COR-L47 (cell line): ENCODE measurements around the gene SERP2.

Experiments
- DNase-seq: peaks from one replicate; lab custom pipeline; 2025; lab: John Stamatoyannopoulos, UW

Gene SERP2

GRCh38 chr13:44388427-44389059 lies 14.9 kb downstream of the SERP2 start:
- no peak for DNase-seq

DNA sequence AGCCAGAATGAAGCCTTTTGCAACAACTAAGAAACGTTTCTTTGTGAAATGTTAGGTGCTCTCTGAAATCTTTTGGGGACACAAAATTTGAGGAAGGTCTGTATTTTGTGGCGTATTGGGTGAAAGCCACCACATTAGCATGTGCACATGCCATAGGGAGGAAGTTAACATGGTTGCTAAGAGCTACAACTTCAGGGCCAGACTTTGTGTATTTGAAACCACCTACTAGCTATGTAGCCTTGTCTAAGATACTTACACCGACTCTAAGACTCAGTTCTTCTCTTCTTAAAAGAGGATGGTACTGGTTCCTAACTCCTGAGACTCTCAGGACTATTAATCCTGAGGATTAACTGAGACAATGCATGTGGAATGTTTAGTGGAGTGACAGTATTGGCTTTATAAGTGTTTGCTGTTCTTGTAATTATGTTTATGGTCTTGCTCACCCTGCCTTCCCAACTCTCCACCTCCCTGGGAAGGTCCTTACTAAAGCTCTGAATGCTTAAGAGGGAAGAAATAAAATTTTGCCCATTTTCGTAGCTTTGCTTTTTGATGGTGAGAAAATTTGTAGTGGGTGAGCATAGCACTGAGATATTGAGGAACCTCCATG lies 15.5 kb downstream of the SERP2 start:
- no peak for DNase-seq

DNA sequence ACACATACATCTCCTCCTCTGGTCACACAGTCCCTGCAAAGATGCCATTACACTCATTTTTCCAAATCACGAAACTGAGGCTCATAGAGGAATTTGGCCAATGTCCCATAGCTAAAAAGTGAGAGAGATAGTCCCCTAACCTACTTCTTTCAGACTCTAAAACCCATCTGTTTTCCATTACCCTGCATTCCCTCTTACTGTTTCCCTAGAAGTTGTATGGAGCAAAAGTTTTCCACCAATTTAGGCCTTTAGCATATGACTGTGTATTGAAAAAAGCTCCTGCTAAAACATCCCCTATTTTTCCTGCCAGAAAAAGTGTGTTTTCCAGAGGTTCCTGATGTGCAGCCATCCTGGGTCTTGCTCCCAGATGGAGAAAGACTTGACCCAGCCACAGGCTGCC lies 16.3 kb downstream of the SERP2 start:
- no peak for DNase-seq

GRCh38 chr13:44393391-44393790 lies 19.8 kb downstream of the SERP2 start:
- no peak for DNase-seq

GRCh38 chr13:44394658-44395057 lies 21.0 kb downstream of the SERP2 start:
- no peak for DNase-seq

DNA sequence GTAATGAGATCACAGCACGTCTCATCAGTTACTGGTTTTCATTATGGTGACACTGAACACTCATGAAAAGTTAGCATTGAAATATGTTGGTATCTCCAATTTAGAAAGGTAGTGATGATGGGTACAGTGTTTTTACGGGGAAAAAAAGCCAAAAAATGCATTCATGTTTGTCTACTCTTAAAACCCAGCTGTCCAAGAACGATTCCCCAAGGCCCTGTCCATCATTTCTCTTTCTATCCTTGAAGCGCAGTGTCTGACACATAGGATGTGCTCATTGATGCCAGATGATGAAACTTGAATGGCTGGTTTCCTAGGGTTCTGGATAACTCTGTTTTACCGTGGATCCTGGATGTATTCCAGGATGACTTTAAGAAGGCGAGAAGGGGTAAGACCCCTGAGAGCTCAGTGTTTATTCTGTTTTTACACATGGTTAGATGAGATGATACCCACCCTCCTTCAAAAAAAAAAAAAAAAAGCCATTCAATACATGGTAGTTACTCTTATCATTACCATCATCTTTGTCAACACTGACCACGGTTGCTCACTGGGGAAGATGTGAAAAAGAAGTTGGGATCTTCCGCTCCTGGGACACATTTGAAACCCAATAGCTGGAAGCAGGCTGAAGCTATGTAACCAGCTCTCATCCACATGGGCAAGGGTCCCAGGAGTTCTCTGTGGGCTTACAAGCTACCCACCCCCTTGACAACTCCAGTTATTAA lies 22.5 kb downstream of the SERP2 start:
- no peak for DNase-seq

DNA sequence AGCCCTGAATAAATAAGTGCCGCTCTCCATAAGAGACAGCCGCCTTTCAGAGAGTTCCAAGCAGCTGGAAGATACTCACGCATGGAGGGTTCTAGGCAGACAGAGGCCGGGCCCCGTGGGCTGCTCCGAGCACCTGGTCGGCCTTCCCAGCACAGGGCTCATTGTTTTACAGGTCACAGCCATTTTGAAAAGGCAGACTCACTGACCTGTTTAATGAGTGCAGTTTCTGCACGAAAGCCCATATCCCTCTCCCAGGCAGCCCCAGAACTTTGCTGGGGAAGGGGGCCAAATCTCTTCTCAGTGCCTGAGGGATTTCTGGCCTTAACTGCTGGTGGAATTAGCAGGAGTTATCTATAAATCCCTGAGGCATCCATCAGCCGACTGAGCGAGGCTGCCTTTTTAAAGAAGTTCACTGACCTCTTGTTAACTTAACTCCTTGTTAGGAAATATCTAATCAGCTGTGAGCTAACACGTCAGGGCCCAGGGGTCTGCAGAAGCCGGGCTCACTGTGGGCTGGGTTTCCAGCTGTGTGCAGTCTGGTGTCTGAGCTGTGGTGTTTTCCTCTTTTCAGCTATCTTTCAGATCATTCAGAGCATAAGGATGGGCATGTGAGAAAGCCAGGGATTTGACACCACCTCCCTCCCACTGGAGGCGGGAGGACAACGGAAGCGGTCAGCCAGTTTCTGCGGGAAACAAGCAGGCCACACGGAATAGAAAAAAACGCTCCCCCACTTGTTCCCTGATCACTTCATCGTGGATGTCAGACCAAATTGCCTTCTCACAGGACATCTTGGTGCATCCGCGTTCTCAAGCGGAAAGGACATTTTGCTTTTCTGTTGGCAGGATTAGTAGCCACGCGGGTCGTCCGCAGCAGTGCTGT lies 23.3 kb downstream of the SERP2 start:
- DNase-seq, result no peak

DNA sequence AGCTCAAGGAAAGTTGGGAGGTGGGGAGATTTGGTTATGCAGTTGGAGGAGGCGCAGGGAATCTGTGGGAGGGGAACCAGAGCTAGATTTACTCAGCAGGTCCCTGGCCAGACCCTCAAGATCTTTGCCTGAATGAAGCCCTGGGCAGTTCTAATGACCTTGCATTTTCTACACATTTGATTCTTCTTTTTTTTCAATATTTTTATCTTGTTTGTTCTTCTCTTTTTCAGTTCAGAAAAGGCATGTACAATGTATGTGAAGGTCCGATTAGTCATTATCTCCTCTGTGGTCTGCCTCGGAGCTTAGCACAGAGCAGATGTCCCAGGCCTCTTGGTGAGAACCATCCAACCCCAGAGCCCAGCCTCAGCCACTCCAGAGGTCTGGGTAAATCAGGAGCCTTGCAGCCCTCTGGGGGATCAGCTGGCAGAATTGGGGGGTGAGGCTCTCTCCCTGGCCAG lies 24.2 kb downstream of the SERP2 start:
- DNase-seq, result no peak

GRCh38 chr13:44398606-44399005 lies 25.0 kb downstream of the SERP2 start:
- no peak for DNase-seq

- DNase-seq, result peak; percentile 79
These were observed 25.4 kb downstream of the SERP2 start for GRCh38 chr13:44399074-44399473.

DNA sequence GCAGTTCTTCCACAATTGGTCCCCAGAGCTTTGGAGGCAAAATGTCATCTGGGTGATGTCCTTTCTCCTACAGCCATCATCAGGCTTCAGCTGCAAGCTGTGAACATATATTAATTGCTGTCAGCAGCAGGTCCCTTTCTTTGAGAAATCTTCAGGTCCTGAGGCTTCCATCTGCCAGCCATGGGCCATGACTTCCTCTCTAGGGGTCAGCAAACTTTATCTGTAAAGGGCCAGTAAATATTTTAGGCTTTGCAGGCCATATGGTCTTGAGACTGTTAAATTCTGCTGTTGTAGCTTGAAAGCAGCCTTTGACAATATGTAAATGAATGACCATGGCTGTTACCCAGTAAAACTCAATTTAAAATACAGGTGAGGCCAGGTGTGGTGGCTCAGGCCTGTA lies 27.1 kb downstream of the SERP2 start:
- no peak for DNase-seq

GRCh38 chr13:44401577-44401976 lies 28.0 kb downstream of the SERP2 start:
- DNase-seq, result no peak

- DNase-seq, result no peak
These were observed 29.3 kb downstream of the SERP2 start for GRCh38 chr13:44402899-44403445.

GRCh38 chr13:44403461-44404056 lies 29.9 kb downstream of the SERP2 start:
- no peak for DNase-seq

GRCh38 chr13:44404261-44405132 lies 30.9 kb downstream of the SERP2 start:
- DNase-seq, result no peak

- no peak for DNase-seq
These were observed 33.0 kb downstream of the SERP2 start for GRCh38 chr13:44406617-44407016.

DNA sequence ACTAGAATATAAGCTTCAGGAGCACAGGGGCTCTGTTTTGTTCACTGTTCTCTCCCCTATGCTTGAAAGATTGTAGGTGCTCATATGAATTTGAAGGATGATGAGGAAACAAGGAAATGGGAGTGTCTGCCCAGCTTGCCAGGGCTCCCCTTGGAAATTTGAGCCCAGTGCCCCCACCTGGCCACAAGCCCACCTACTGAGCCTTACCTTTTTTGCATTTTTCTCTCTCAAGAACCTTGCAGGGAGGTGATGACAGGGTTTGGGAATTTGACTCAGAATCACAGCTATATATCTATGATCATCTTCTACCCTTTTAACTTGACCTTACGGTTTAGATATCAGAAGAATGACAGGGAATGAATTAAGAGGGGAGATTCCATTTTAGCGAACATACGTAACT lies 33.8 kb downstream of the SERP2 start:
- DNase-seq, result no peak

DNA sequence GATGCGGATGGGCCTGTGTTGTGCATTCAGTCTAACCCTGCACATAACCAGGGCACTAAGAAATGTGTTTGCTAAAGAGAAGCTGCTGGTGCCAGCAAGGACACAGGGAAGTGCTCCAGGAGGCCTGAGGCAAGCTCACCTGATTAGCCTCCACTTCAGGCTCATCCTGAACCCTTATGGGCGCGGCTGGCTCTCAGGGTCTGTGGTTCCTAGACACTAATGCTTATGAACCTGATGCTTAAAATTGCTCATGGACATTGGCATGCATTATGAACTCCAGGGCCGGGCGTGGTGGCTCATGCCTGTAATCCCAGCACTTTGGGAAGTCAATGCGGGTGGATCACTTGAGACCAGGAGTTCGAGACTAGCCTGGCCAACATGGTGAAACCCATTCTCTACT lies 34.3 kb downstream of the SERP2 start:
- no peak for DNase-seq

DNA sequence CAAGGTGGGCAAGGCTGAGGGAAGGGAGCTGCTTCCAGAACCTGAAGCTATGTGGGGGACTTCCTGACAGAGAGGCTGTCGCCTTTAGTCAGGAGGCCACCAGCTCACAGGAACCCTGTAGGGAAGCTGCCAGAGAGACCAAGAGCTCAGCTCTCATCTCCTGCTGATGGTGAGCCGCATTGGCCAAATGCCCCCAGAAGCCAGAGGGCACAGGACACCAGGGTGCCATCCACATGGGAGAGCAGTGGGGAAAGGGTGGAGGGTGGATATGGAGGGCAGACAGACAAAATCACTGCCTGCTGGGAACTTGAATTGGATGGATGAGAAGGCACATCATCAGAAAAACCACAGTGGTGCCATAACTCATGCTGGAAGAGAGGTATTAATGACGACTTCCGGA lies 36.0 kb downstream of the SERP2 start:
- no peak for DNase-seq

DNA sequence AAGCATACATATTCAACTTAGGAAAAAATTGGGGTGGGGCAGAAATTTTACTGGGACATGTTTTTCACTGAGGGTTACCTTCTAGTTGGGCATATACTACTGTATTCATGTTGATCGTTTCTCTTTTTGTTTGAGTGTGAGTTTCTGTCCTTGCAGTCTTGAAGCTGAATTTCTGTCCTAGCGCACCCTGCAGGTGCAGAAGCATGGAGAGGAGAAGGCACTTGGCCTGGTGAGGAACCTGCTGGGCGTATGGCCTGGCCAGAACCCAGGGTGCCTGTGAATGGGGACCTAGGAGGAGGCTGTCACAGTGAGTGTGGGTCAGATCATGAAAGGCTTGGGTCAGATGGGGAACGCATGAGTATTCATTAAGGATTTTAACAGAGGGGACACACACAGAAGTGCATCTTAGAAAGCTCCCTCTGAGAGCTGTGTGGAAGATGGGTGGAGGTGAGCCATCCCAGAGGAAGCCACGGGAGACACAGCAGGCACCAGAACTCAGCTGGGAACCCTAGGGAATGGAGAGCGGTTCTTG lies 36.8 kb downstream of the SERP2 start:
- DNase-seq, result no peak
